Activated gamma-delta T cell (primary cell): Measurements from ENCODE around the gene GATAD2A.

ENCODE experiments used
- DNase-seq: peaks from one replicate; lab custom pipeline; 2025; lab: John Stamatoyannopoulos, UW

Gene GATAD2A

GRCh38 chr19:19421299-19421696, 15.8 kb downstream of the GATAD2A start:
- DNase-seq = no peak

GRCh38 chr19:19422156-19422555, 16.7 kb downstream of the GATAD2A start:
- DNase-seq = no peak

GRCh38 chr19:19423322-19423721, 17.8 kb downstream of the GATAD2A start:
- DNase-seq = no peak

- no peak for DNase-seq
Measured at GRCh38 chr19:19425170-19425875, 19.8 kb downstream of the GATAD2A start.

- no peak for DNase-seq
Measured at GRCh38 chr19:19426216-19426615, 20.7 kb downstream of the GATAD2A start.

GRCh38 chr19:19426799-19427198, 21.3 kb downstream of the GATAD2A start:
- DNase-seq = no peak

- DNase-seq = no peak
Measured at GRCh38 chr19:19427302-19427701, 21.8 kb downstream of the GATAD2A start.

- no peak for DNase-seq
Measured at GRCh38 chr19:19427944-19428343, 22.5 kb downstream of the GATAD2A start.

- no peak for DNase-seq
Measured at GRCh38 chr19:19428746-19429145, 23.3 kb downstream of the GATAD2A start.

GRCh38 chr19:19429361-19429760, 23.9 kb downstream of the GATAD2A start:
- no peak for DNase-seq

GRCh38 chr19:19432732-19433131, 27.3 kb downstream of the GATAD2A start:
- DNase-seq = no peak

- DNase-seq = no peak
Measured at GRCh38 chr19:19433666-19434213, 28.3 kb downstream of the GATAD2A start.

GRCh38 chr19:19434483-19435045, 29.1 kb downstream of the GATAD2A start:
- no peak for DNase-seq

- DNase-seq = no peak
Measured at GRCh38 chr19:19436137-19436691, 30.7 kb downstream of the GATAD2A start.

- no peak for DNase-seq
Measured at GRCh38 chr19:19438366-19439175, 33.1 kb downstream of the GATAD2A start.

- no peak for DNase-seq
Measured at GRCh38 chr19:19439176-19439482, 33.7 kb downstream of the GATAD2A start.

- no peak for DNase-seq
Measured at GRCh38 chr19:19443283-19443682, 37.8 kb downstream of the GATAD2A start.

GRCh38 chr19:19443902-19444680, 38.6 kb downstream of the GATAD2A start:
- DNase-seq = no peak

GRCh38 chr19:19444681-19445155, 39.2 kb downstream of the GATAD2A start:
- DNase-seq = no peak

GRCh38 chr19:19445288-19445687, 39.8 kb downstream of the GATAD2A start:
- no peak for DNase-seq

GRCh38 chr19:19445911-19446361, 40.5 kb downstream of the GATAD2A start:
- DNase-seq = no peak
